H9 (cell line): ENCODE results near the gene LDB2. TPM values are rescaled to one million over a fixed set of nuclear protein-coding genes. Genes with fewer than 3 reads are reported as not detected.

ENCODE experiments used
- DNase-seq: peaks from one replicate; pipeline ENCODE4 v3.0.0-alpha.2; 2017
- H2AFZ ChIP-seq: one replicate; pipeline ENCODE4 v1.6.1; 2013; ENCODE audit warnings: mild to moderate bottlenecking, low read length, control low read depth, moderate library complexity
- H2AK5ac ChIP-seq: 2 replicates; pipeline ENCODE4 v1.6.1; 2013; ENCODE audit warnings: low read length, control low read depth, mixed read lengths; ENCODE audit not compliant: insufficient read length
- H2BK120ac ChIP-seq: one replicate; pipeline ENCODE4 v1.6.1; 2013; ENCODE audit warnings: low read depth, mild to moderate bottlenecking, low read length, control low read depth, inconsistent platforms; ENCODE audit not compliant: poor library complexity, severe bottlenecking
- H2BK12ac ChIP-seq: 2 replicates; pipeline ENCODE4 v1.6.1; 2013; ENCODE audit warnings: low read length, control low read depth, mixed read lengths, low read depth; ENCODE audit not compliant: insufficient read length
- H2BK15ac ChIP-seq: 2 replicates; pipeline ENCODE4 v1.6.1; 2013; ENCODE audit warnings: low read depth, low read length, control low read depth
- H2BK20ac ChIP-seq: one replicate; pipeline ENCODE4 v1.6.1; 2013; ENCODE audit warnings: low read depth, mild to moderate bottlenecking, low read length, control low read depth, inconsistent platforms; ENCODE audit not compliant: poor library complexity, severe bottlenecking
- H2BK5ac ChIP-seq: 2 replicates; pipeline ENCODE4 v1.6.1; 2013; ENCODE audit warnings: low read length, control low read depth, mixed read lengths; ENCODE audit not compliant: insufficient read length
- H3K14ac ChIP-seq: 2 replicates; pipeline ENCODE4 v1.6.1; 2013; ENCODE audit warnings: low read length, control low read depth; ENCODE audit not compliant: insufficient read depth
- H3K18ac ChIP-seq: 2 replicates; pipeline ENCODE4 v1.6.1; 2013; ENCODE audit warnings: low read depth, mild to moderate bottlenecking, mixed read lengths, low read length, control low read depth; ENCODE audit not compliant: insufficient read length
- H3K23ac ChIP-seq: 2 replicates; pipeline ENCODE4 v1.6.1; 2013; ENCODE audit warnings: low read length, control low read depth, mixed read lengths, low read depth; ENCODE audit not compliant: insufficient read length
- H3K23me2 ChIP-seq: 2 replicates; pipeline ENCODE4 v1.6.1; 2013; ENCODE audit warnings: low read depth, mild to moderate bottlenecking, mixed read lengths, low read length, control low read depth; ENCODE audit not compliant: insufficient read length, poor library complexity, severe bottlenecking
- H3K27ac ChIP-seq: 2 replicates; pipeline ENCODE4 v1.5.1; 2013; ENCODE audit warnings: low read length, control low read depth, mixed read lengths, low read depth; ENCODE audit not compliant: insufficient read length
- H3K27me3 ChIP-seq: 2 replicates; pipeline ENCODE4 v1.6.1; 2013; ENCODE audit warnings: low read length, control low read depth, inconsistent platforms; ENCODE audit not compliant: insufficient read depth
- H3K4ac ChIP-seq: 2 replicates; pipeline ENCODE4 v1.6.1; 2013; ENCODE audit warnings: low read depth, mild to moderate bottlenecking, control low read depth, inconsistent platforms, low read length, moderate library complexity
- H3K4me1 ChIP-seq: 2 replicates; pipeline ENCODE4 v1.6.1; 2013; ENCODE audit warnings: low read length, control low read depth, inconsistent platforms; ENCODE audit not compliant: insufficient read depth
- H3K4me2 ChIP-seq: 2 replicates; pipeline ENCODE4 v1.6.1; 2013; ENCODE audit warnings: low read length, control low read depth, mixed read lengths; ENCODE audit not compliant: insufficient read length, insufficient read depth
- H3K56ac ChIP-seq: 2 replicates; pipeline ENCODE4 v1.6.1; 2013; ENCODE audit warnings: low read depth, mild to moderate bottlenecking, mixed read lengths, low read length, control low read depth; ENCODE audit not compliant: insufficient read length
- H3K79me1 ChIP-seq: 2 replicates; pipeline ENCODE4 v1.6.1; 2013; ENCODE audit warnings: low read depth, mild to moderate bottlenecking, moderate library complexity, low read length, control low read depth, inconsistent platforms; ENCODE audit not compliant: insufficient read depth, poor library complexity, severe bottlenecking
- H3K79me2 ChIP-seq: 2 replicates; pipeline ENCODE4 v1.6.1; 2013; ENCODE audit warnings: low read length, control low read depth, inconsistent platforms; ENCODE audit not compliant: insufficient read depth
- H3K9ac ChIP-seq: 2 replicates; pipeline ENCODE4 v1.6.1; 2013; ENCODE audit warnings: low read length, control low read depth, mixed read lengths; ENCODE audit not compliant: insufficient read length; ENCODE audit errors: extremely low read depth
- H3K9me3 ChIP-seq: one replicate; pipeline ENCODE4 v1.6.1; 2013; ENCODE audit warnings: low read depth, low read length, inconsistent platforms; ENCODE audit not compliant: control insufficient read depth
- H3T11ph ChIP-seq: one replicate; pipeline ENCODE4 v1.6.1; 2013; ENCODE audit warnings: mild to moderate bottlenecking, low read length, control low read depth, inconsistent platforms
- H4K20me1 ChIP-seq: one replicate; pipeline ENCODE4 v1.6.1; 2013; ENCODE audit not compliant: control insufficient read depth, insufficient read length, insufficient read depth
- H4K5ac ChIP-seq: 2 replicates; pipeline ENCODE4 v1.6.1; 2013; ENCODE audit warnings: low read depth, mild to moderate bottlenecking, mixed read lengths, low read length, control low read depth; ENCODE audit not compliant: insufficient read length
- H4K8ac ChIP-seq: replicated peaks from 2 replicates; pipeline ENCODE4 v1.6.1; 2013; ENCODE audit warnings: low read length, control low read depth, mixed read lengths, low read depth; ENCODE audit not compliant: insufficient read length
- H4K91ac ChIP-seq: 2 replicates; pipeline ENCODE4 v1.6.1; 2013; ENCODE audit warnings: low read depth, mild to moderate bottlenecking, moderate library complexity, mixed read lengths, low read length, control low read depth; ENCODE audit not compliant: insufficient read length
- H3K27ac Mint-ChIP-seq, 3 experiments: 2 replicates in 2 of 3; 3 replicates in 1 of 3; pipeline ENCODE4 v1.8.0; 2020 to 2021; ENCODE audit warnings: mixed read lengths in 3 of 3, mild to moderate bottlenecking in 1 of 3, moderate library complexity in 1 of 3
- H3K27me3 Mint-ChIP-seq: 2 replicates; pipeline ENCODE4 v1.8.0; 2021; ENCODE audit warnings: low read depth, mild to moderate bottlenecking, moderate library complexity, mixed read lengths
- H3K36me3 Mint-ChIP-seq, 3 experiments: 2 replicates in 2 of 3; 3 replicates in 1 of 3; pipeline ENCODE4 v1.8.0; 2020 to 2021; ENCODE audit warnings: low read depth in 3 of 3, mixed read lengths in 3 of 3; ENCODE audit not compliant: insufficient read depth in 1 of 3
- H3K4me1 Mint-ChIP-seq, 2 experiments: 2 replicates each; pipeline ENCODE4 v1.8.0; 2020; ENCODE audit warnings: mixed read lengths in 2 of 2
- H3K4me3 Mint-ChIP-seq, 2 experiments: 2 replicates in 1 of 2; 3 replicates in 1 of 2; pipeline ENCODE4 v1.8.0; 2020 to 2021; ENCODE audit warnings: mild to moderate bottlenecking in 2 of 2, mixed read lengths in 2 of 2, moderate library complexity in 1 of 2
- H3K9me3 Mint-ChIP-seq, 2 experiments: 2 replicates in 1 of 2; 3 replicates in 1 of 2; pipeline ENCODE4 v1.8.0; 2020; ENCODE audit warnings: mild to moderate bottlenecking in 2 of 2, mixed read lengths in 2 of 2, moderate library complexity in 1 of 2
- CTCF ChIP-seq: fragments of 200-600 bp; sonication (generic); conservative IDR thresholded peaks from 3 replicates; pipeline ENCODE4 v1.8.0; 2021; ENCODE audit warnings: antibody characterized with exemption, mild to moderate bottlenecking
- WGBS: extraction: QIAGEN DNeasy Blood & Tissue Kit; methylation state at CpG from one replicate; pipeline ENCODE4 v1.1.7; 2013; ENCODE audit warnings: missing lambda C conversion rate, low lambda C conversion rate, mixed read lengths; ENCODE audit not compliant: insufficient read length; ENCODE audit errors: extremely low coverage; 5-methylcytosine and 5-hydroxymethylcytosine counted together
- total RNA-seq: library from RNA; stranded (reverse); gene quantifications from 2 replicates; pipeline ENCODE4 v1.2.1, GENCODE V29; 2021

LDB2 gene
- total RNA-seq, 1 experiment from 2014 or later: 22.5 TPM

- H3K27ac Mint-ChIP-seq: peak overlapping the region in 1 of 3 experiments; percentile 1; a peak in 2 of 7 replicates
- WGBS: no CpG with 5 or more reads among the region's 1 CpG
These were observed 84.1 kb downstream of the LDB2 start for GRCh38 chr4:16814361-16814760.

More at GRCh38 chr4:16814361-16814760, 84.1 kb downstream of the LDB2 start:
- peaks cover 6 to 23% (median 14%) of the 10 kb centered on the region in 3 experiments for H3K36me3 Mint-ChIP-seq
- Histone ChIP-seq H3K23me2 (no peaks in the 10 kb centered on the region), H4K20me1 (no peaks in the 10 kb centered on the region), H3K18ac (no peak overlapping the region), H3K4me1 (peaks cover 6% of the 10 kb centered on the region; the same call in 1 of the 2 replicates), H2BK120ac (no peak overlapping the region), H4K8ac (no peak overlapping the region), H2BK5ac (no peak overlapping the region), H3K23ac (no peak overlapping the region), H4K5ac (no peak overlapping the region), H3K9me3 (no peaks in the 10 kb centered on the region), H2BK12ac (no peak overlapping the region), H4K91ac (no peak overlapping the region), H3T11ph (no peak overlapping the region), H3K9ac (no peak overlapping the region), H3K79me2 (no peaks in the 10 kb centered on the region), H3K27me3 (no peaks in the 10 kb centered on the region), H3K56ac (no peak overlapping the region), H2AK5ac (no peak overlapping the region), H2AFZ (no peak overlapping the region), H2BK15ac (no peak overlapping the region), H2BK20ac (no peak overlapping the region), H3K79me1 (no peaks in the 10 kb centered on the region), H3K4me2 (no peak overlapping the region), H3K4ac (no peak overlapping the region), H3K14ac (no peak overlapping the region), H3K27ac (no peak overlapping the region)
- H3K27me3 Mint-ChIP-seq: no peaks in the 10 kb centered on the region
- no peak for DNase-seq
- peaks cover 30 to 40% of the 10 kb centered on the region in 2 experiments for H3K4me1 Mint-ChIP-seq
- H3K9me3 Mint-ChIP-seq: peaks cover 3 to 10% of the 10 kb centered on the region in 2 experiments
- no peak for TF ChIP-seq CTCF
- H3K4me3 Mint-ChIP-seq: no peak overlapping the region
